Lower leg skin (tissue), 4 donors: Measurements from ENCODE around the gene IL18RAP. TPM values are rescaled to one million over a fixed set of nuclear protein-coding genes. Genes with fewer than 3 reads are reported as not detected.

Experiments used
- DNase-seq, 2 donors: peaks; one replicate each; pipeline ENCODE4 v3.0.0-alpha.2; 2019; ENCODE audit warnings: low spot score in 2 of 2
- H3K4me3 ChIP-seq: fragments of 200-600 bp; sonication (generic); 2 replicates; pipeline ENCODE4 v1.5.1; 2017; ENCODE audit warnings: mild to moderate bottlenecking, low read depth; ENCODE audit not compliant: poor library complexity, severe bottlenecking
- CTCF ChIP-seq, 3 donors: fragments of 450-650 bp; IDR thresholded peaks; one replicate each; pipeline ENCODE4 v1.5.1; 2016; ENCODE audit warnings: antibody characterized with exemption in 3 of 3, mild to moderate bottlenecking in 3 of 3, moderate library complexity in 2 of 3
- POLR2A ChIP-seq, 2 donors: fragments of 450-650 bp; IDR thresholded peaks; one replicate each; pipeline ENCODE4 v1.6.1; 2016 to 2017; ENCODE audit warnings: antibody characterized with exemption in 2 of 2, mild to moderate bottlenecking in 1 of 2, moderate library complexity in 1 of 2
- WGBS, 2 donors: methylation state at CpG; one replicate each; pipeline ENCODE4 v1.1.5; 2018; 5-methylcytosine and 5-hydroxymethylcytosine counted together
- intact Hi-C: fragments of 100-400 bp; cut with DNase I; formaldehyde crosslinking; loops from one replicate; pipeline ENCODE4 v1.15.0; 2023; ENCODE audit warnings: low total_unique reads
- total RNA-seq, 4 donors: library from RNA; depleted of rRNA; stranded (reverse); fragments of >200 nt; gene quantifications; one replicate each; pipeline ENCODE4 v1.1.0, GENCODE V29; 2016

IL18RAP gene
- total RNA-seq, 4 donors from 2014 or later, result 0.21 to 0.39 (median 0.23) TPM; not detected in 1

GRCh38 chr2:102396012-102396411 lies 26.9 kb upstream of the IL18RAP start:
- no peak for TF ChIP-seq POLR2A (IDR thresholded peaks at IDR 0.05)
- no peak for TF ChIP-seq CTCF (IDR thresholded peaks at IDR 0.05)
- no peak for DNase-seq
- H3K4me3 ChIP-seq, result no peak overlapping the region
- WGBS, 2 donors, result 62 to 72% methylated on average over 2 of the region's 2 CpGs
- intact Hi-C loops, result no loop called here

GRCh38 chr2:102397209-102397608 lies 25.8 kb upstream of the IL18RAP start:
- no peak overlapping the region for H3K4me3 ChIP-seq
- WGBS, 2 donors, result 68 to 80% methylated on average over 6 of the region's 6 CpGs
- DNase-seq, result no peak
- TF ChIP-seq CTCF (IDR thresholded peaks at IDR 0.05), result no peak
- no peak for TF ChIP-seq POLR2A (IDR thresholded peaks at IDR 0.05)
- intact Hi-C loops, result no loop called here

GRCh38 chr2:102399499-102400141 lies 23.3 kb upstream of the IL18RAP start:
- WGBS, 2 donors, result 78 to 89% methylated on average over 7 of the region's 7 CpGs
- no peak for DNase-seq
- intact Hi-C loops, result no loop called here
- no peak for TF ChIP-seq POLR2A (IDR thresholded peaks at IDR 0.05)
- H3K4me3 ChIP-seq, result no peak overlapping the region

GRCh38 chr2:102401456-102401855 lies 21.5 kb upstream of the IL18RAP start:
- no peak for DNase-seq
- no peak for TF ChIP-seq POLR2A (IDR thresholded peaks at IDR 0.05)
- no peak for TF ChIP-seq CTCF (IDR thresholded peaks at IDR 0.05)
- intact Hi-C loops, result no loop called here
- no peak overlapping the region for H3K4me3 ChIP-seq

- TF ChIP-seq CTCF (IDR thresholded peaks at IDR 0.05) (no peak), POLR2A (IDR thresholded peaks at IDR 0.05) (no peak)
- intact Hi-C loops, result no loop called here
- H3K4me3 ChIP-seq, result no peak overlapping the region
- WGBS, 2 donors, result 69 to 80% methylated on average over 2 of the region's 2 CpGs
- no peak for DNase-seq
Measured at GRCh38 chr2:102401865-102402264, 21.1 kb upstream of the IL18RAP start.

- intact Hi-C loops, result no loop called here
- no peak for DNase-seq
- no peak for TF ChIP-seq CTCF (IDR thresholded peaks at IDR 0.05)
- no peak for TF ChIP-seq POLR2A (IDR thresholded peaks at IDR 0.05)
- no peak overlapping the region for H3K4me3 ChIP-seq
- 91 to 98% methylated on average over 3 of the region's 3 CpGs for WGBS, 2 donors
Measured at GRCh38 chr2:102410952-102411351, 12.0 kb upstream of the IL18RAP start.
